CD4-positive, alpha-beta T cell treated with Interleukin-2 at 100 ng/mL for 4 hours (primary cell): ENCODE measurements around the gene MLLT3.

Experiments
- DNase-seq: peaks from one replicate; pipeline ENCODE4 v3.0.0-alpha.2; 2020; ENCODE audit warnings: low spot score

Gene MLLT3

GRCh38 chr9:20557285-20557684 lies 65.0 kb downstream of the MLLT3 start:
- DNase-seq: no peak

- DNase-seq: no peak
Observed at GRCh38 chr9:20553558-20554149, 68.6 kb downstream of the MLLT3 start.

- DNase-seq: no peak
Observed at GRCh38 chr9:20552874-20553557, 69.3 kb downstream of the MLLT3 start.

DNA sequence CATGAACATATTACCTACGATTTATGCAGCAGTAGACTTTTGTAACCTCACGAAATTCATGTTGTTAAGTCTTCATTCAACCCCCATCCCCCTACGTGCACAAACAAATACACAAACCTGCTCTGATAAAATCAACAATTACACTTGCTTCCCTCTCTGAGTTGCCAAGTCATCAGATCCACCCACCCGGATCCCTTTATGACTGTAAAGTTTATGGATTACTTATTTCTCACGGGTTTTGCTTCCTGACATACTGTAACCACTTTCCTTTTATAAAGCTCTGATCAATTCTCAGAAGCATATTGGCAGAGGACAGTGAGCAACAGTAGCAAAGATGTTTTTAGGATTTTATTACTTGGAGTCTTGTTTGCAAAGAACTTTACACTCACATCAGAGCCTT lies 70.5 kb downstream of the MLLT3 start:
- no peak for DNase-seq

- no peak for DNase-seq
Observed at GRCh38 chr9:20551236-20551635, 71.1 kb downstream of the MLLT3 start.

DNA sequence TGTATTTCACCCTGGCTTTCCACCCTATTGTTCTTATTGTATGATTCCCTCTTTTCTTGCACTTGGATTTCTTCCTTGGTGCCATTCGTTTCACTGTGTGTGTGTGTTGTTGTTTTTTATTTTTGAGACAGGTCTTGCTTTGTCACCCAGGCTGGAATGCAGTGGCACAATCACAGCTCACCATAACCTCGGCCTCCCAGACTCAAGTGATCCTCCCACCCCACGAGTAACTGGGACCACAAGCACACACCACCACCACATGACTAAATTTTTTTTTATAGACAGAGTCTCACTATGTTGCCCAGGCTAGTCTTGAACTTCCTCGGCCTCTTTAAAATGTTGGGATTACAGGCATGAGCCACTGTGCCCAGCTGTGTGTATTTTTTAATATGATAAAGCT lies 72.0 kb downstream of the MLLT3 start:
- DNase-seq: no peak

- DNase-seq: no peak
Observed at GRCh38 chr9:20549053-20549452, 73.2 kb downstream of the MLLT3 start.

GRCh38 chr9:20545023-20545622 lies 77.2 kb downstream of the MLLT3 start:
- no peak for DNase-seq

GRCh38 chr9:20540169-20540863 lies 82.0 kb downstream of the MLLT3 start:
- DNase-seq: no peak

DNA sequence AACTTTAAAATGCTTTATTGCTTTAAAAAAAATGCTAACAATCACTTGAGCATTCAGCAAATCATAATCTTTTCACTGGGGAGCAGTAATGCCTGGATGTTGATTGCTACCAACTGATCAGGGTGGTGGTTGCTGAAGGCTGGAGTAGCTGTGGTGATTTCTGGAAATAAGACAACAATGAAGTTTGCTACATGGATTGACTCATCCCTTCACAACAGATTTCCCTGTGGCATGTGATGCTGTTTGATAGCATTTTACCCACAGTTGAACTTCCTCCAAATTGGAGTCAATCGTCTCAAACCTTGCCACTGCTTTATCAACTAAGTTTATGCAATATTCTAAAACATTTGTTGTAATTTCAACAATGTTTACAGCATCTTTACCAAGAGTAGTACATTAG lies 83.3 kb downstream of the MLLT3 start:
- no peak for DNase-seq

DNA sequence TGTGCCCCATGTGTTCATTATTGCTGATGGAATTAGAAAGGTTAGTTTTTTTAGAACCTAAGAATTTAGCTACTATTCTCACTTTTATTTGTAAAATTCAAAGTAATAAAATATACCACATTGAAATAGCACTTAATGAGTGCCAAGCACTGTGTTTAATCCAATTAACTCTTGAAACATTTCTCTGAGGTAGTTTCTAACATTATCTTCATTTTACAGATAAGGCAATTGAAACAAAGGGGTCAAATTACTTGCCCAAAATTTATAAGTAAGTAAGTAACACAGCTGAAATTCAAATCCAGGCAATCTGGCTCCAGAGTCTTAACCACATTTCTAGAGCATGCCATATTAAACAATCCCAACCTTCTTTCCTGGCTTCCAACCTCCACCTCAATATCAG lies 84.2 kb downstream of the MLLT3 start:
- no peak for DNase-seq

- no peak for DNase-seq
Observed at GRCh38 chr9:20537294-20537693, 85.0 kb downstream of the MLLT3 start.

DNA sequence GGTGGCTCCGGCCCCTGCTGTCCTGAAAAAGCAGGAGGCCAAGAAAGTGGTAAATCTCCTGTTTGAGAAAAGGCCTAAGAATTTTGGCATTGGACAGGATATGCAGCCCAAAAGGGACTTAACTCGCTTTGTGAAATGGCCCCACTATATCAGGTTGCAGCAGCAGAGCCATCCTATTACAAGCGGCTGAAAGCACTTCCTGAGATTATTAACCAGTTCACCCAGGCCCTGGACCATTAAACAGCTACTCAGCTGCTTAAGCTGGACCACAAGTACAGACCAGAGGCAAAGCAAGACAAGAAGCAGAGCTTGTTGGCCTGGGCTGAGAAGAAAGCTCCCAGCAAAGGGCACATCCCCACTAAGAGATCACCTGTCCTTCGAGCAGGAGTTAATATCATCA lies 89.7 kb downstream of the MLLT3 start:
- no peak for DNase-seq

- DNase-seq: no peak
Observed at GRCh38 chr9:20529837-20530236, 92.5 kb downstream of the MLLT3 start.

DNA sequence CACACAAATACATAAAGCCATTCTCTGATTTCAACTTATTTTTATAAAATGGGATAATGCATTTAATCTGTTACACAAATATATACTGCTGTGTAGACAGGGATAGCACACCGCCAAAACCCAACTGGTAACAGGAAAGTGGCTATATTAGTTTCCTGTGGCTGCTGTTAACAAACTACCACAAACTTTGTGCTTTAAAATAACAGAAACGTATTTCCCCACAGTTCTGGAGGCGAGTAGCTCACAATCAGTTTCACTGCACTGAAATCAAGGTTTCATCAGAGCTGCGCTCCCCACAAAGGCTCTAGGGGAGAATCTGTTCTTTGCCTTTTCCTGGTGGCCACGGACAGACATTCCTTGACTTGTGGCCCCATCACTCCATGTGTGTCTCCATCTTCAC lies 94.0 kb downstream of the MLLT3 start:
- no peak for DNase-seq

GRCh38 chr9:20526500-20527319 lies 95.6 kb downstream of the MLLT3 start:
- peak; percentile 33 for DNase-seq

DNA sequence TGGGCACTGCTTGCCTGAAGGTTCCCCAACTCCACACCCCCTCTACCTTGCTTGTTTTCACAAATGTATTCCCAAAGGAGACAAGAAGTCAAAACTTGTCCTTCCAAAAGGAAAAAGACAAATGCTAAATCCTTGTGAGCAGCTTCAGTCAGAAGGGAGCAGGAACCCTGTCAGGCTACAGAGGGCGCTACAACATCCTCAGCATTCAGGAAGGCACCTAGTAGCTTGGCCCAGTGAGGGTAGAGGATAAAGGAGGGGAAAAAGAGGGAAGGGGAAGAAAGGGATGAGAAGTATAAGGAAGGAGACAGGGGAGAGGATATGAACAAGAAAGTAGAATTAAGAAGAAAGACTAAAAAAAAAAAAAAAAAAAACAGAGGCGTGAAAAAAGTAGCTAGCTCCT lies 97.5 kb downstream of the MLLT3 start:
- no peak for DNase-seq

- DNase-seq: no peak
Observed at GRCh38 chr9:20518737-20519136, 103.6 kb downstream of the MLLT3 start.

GRCh38 chr9:20513126-20513913 lies 109.0 kb downstream of the MLLT3 start:
- no peak for DNase-seq

GRCh38 chr9:20512636-20513035 lies 109.7 kb downstream of the MLLT3 start:
- DNase-seq: peak; percentile 22

- no peak for DNase-seq
Observed at GRCh38 chr9:20512106-20512505, 110.2 kb downstream of the MLLT3 start.
